ENCODE results near the gene SLC26A6. TPM values are rescaled to one million over a fixed set of nuclear protein-coding genes. Genes with fewer than 3 reads are reported as not detected.

Gene SLC26A6
- polyA plus RNA-seq, 1 donor (not counting 4 experiments of a cell fraction or from before 2014, with no cell fraction given) = 24.9 TPM

DNA sequence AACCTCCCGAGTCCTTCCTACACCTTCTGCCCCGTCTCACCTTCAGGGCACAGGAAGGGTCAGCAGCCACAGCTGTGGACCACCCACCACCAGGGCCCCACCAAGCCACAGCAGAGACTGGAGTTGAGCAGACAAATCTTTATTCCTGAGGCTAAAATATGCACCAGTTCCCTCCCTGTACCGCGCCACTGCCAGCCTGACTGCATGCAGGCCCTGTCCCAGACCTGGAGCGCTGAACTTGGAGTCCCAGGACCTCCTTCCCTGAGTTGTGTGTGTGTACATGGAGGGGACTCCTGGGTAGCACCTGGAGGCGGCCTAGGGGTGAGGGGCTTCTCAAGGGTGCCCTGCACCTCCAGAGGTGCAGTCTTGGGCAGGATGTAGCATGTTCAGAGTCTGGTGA, 9.7 kb downstream of the SLC26A6 start:
- Histone ChIP-seq H3K79me2 (ENCODE audit: control insufficient read depth, insufficient read depth, low read length) (no peaks in the 10 kb centered on the region), H3K4me1 (ENCODE audit: control insufficient read depth, extremely low read depth, insufficient read depth, low read length) (no peaks in the 10 kb centered on the region), H4K20me1 (ENCODE audit: control insufficient read depth, extremely low read depth, insufficient read depth, low read length) (no peaks in the 10 kb centered on the region), H2AFZ (ENCODE audit: control insufficient read depth, low read length) (no peak overlapping the region), H3K9me3 (ENCODE audit: control insufficient read depth, low read depth, low read length) (no peaks in the 10 kb centered on the region), H3K9me1 (ENCODE audit: control insufficient read depth, extremely low read depth, insufficient read depth, low read length) (no peaks in the 10 kb centered on the region), H3K27me3 (ENCODE audit: control insufficient read depth, extremely low read depth, insufficient read depth, low read length) (no peaks in the 10 kb centered on the region), H3K27ac (ENCODE audit: control insufficient read depth, insufficient read depth, low read length) (no peak overlapping the region), H3K36me3 (ENCODE audit: control insufficient read depth in 2 of 2, extremely low read depth in 1 of 2, insufficient read depth in 2 of 2, low read length in 2 of 2) (peaks cover 29 to 38% of the 10 kb centered on the region in 2 experiments), H3K4me3 (ENCODE audit: control insufficient read depth in 2 of 3, extremely low read depth in 1 of 3, insufficient read depth in 2 of 3, low read depth in 1 of 3, low read length in 3 of 3) (no peak overlapping the region), H3K9ac (ENCODE audit: control insufficient read depth, extremely low read depth, insufficient read depth, low read length) (no peak overlapping the region), H3K4me2 (ENCODE audit: control insufficient read depth, extremely low read depth, insufficient read depth, low read depth, low read length) (no peak overlapping the region)
- dilution Hi-C loops (cut with MboI; ENCODE audit: extremely low pct_ligation_motif_present, low sequenced_read_pairs) = no loop called here
- no peak for DNase-seq (ENCODE audit: low read depth, low spot score)
- no peak for FAIRE-seq
- TF ChIP-seq, protein P1, sequence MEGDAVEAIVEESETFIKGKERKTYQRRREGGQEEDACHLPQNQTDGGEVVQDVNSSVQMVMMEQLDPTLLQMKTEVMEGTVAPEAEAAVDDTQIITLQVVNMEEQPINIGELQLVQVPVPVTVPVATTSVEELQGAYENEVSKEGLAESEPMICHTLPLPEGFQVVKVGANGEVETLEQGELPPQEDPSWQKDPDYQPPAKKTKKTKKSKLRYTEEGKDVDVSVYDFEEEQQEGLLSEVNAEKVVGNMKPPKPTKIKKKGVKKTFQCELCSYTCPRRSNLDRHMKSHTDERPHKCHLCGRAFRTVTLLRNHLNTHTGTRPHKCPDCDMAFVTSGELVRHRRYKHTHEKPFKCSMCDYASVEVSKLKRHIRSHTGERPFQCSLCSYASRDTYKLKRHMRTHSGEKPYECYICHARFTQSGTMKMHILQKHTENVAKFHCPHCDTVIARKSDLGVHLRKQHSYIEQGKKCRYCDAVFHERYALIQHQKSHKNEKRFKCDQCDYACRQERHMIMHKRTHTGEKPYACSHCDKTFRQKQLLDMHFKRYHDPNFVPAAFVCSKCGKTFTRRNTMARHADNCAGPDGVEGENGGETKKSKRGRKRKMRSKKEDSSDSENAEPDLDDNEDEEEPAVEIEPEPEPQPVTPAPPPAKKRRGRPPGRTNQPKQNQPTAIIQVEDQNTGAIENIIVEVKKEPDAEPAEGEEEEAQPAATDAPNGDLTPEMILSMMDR (optimal IDR thresholded peaks at IDR 0.05 in 1 of 3, IDR thresholded peaks at IDR 0.05 in 1 of 3, conservative IDR thresholded peaks at IDR 0.05 in 1 of 3; ENCODE audit: extremely low read depth in 1 of 3, insufficient read depth in 2 of 3, low read length in 3 of 3) = no peak
- no peak for TF ChIP-seq EZH2 (IDR thresholded peaks at IDR 0.05; ENCODE audit: low read length)

DNA sequence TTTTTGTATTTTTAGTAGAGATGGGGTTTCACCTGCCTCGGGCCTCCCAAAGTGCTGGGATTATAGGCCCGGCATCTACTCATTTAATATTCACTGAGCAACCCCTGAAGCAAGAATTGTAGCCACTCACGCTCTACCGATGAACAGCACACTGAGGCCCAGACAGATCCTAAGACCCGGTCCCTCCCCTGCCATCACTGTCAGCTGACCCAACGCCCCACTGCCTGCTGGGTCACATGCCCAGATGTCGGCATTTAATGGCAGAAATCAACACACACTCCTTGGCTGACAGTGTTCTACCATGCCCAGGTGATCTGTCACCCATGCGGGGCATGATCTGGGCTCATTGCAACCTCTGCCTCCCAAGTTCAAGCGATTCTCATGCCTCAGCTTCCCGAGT, 10.5 kb downstream of the SLC26A6 start:
- no peaks in the 10 kb centered on the region for H3K27me3 ChIP-seq (ENCODE audit: control insufficient read depth, extremely low read depth, insufficient read depth, low read length)
- no peaks in the 10 kb centered on the region for H3K79me2 ChIP-seq (ENCODE audit: control insufficient read depth, insufficient read depth, low read length)
- no peak overlapping the region for H3K27ac ChIP-seq (ENCODE audit: control insufficient read depth, insufficient read depth, low read length)
- H3K4me2 ChIP-seq (ENCODE audit: control insufficient read depth, extremely low read depth, insufficient read depth, low read depth, low read length) = no peak overlapping the region
- H4K20me1 ChIP-seq (ENCODE audit: control insufficient read depth, extremely low read depth, insufficient read depth, low read length) = no peaks in the 10 kb centered on the region
- no peaks in the 10 kb centered on the region for H3K4me1 ChIP-seq (ENCODE audit: control insufficient read depth, extremely low read depth, insufficient read depth, low read length)
- no peaks in the 10 kb centered on the region for H3K9me3 ChIP-seq (ENCODE audit: control insufficient read depth, low read depth, low read length)
- H3K4me3 ChIP-seq (ENCODE audit: control insufficient read depth in 2 of 3, extremely low read depth in 1 of 3, insufficient read depth in 2 of 3, low read depth in 1 of 3, low read length in 3 of 3) = no peak overlapping the region
- FAIRE-seq (no peak), DNase-seq (ENCODE audit: low read depth, low spot score) (no peak)
- dilution Hi-C loops (cut with MboI; ENCODE audit: extremely low pct_ligation_motif_present, low sequenced_read_pairs) = no loop called here
- no peak overlapping the region for H3K9ac ChIP-seq (ENCODE audit: control insufficient read depth, extremely low read depth, insufficient read depth, low read length)
- H3K36me3 ChIP-seq (ENCODE audit: control insufficient read depth in 2 of 2, extremely low read depth in 1 of 2, insufficient read depth in 2 of 2, low read length in 2 of 2) = peaks cover 27 to 32% of the 10 kb centered on the region in 2 experiments
- no peak overlapping the region for H2AFZ ChIP-seq (ENCODE audit: control insufficient read depth, low read length)
- no peaks in the 10 kb centered on the region for H3K9me1 ChIP-seq (ENCODE audit: control insufficient read depth, extremely low read depth, insufficient read depth, low read length)
- TF ChIP-seq, protein P1 (optimal IDR thresholded peaks at IDR 0.05 in 1 of 3, IDR thresholded peaks at IDR 0.05 in 1 of 3, conservative IDR thresholded peaks at IDR 0.05 in 1 of 3; ENCODE audit: extremely low read depth in 1 of 3, insufficient read depth in 2 of 3, low read length in 3 of 3) = no peak
- no peak for TF ChIP-seq EZH2 (IDR thresholded peaks at IDR 0.05; ENCODE audit: low read length)

All from keratinocyte (primary cell).